Nucleus accumbens (tissue), 56 donors: ENCODE data around the gene ZNF83.
"Not testable (repeated sequence)": the region's sequence is repeated elsewhere in the genome, so short reads cannot be mapped to it uniquely, and the experiment has no call there.

Experiments used
- DNase-seq, 56 donors: peaks; one replicate each; lab custom pipeline; 2025; lab: John Stamatoyannopoulos, UW

ZNF83 gene

DNA sequence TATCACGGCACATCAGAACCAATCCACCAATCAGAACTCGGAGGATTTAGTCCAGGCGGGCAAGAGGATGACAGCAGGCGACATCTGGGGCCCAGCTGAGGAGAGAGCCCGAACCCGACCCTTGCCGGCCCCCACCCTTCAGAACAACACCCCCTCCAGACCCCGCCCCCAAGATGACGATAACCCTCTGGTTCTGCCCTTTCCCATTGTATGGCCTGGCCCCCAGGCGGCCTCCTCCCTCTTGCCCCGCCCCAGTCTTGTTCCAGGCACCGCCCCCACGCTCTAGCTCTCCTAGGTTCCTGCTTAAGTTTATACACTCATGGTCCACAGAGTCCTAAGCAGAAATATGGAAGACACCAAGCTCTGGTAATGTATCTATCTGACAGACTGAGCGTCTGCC lies 2.8 kb upstream of the ZNF83 start:
- DNase-seq, result no peak

DNA sequence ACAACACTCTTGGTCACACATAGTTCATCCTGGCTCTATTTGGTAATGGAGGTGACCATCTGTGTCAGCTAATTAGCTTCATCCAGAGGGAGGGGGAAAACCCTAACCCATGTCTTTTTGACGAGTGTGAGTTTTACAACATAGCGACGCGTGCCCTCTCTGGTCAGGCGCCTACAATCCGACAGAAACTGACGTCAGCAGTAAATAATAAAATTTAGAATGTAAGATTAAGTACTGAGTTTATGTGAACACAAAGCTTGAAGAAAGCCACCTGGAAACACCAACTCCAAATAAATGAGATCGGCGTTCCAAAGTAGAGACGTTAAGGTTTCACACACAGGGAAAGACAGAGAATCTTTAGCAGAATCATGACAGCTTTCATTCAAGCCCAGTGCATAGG lies 1.8 kb upstream of the ZNF83 start:
- DNase-seq, result no peak

- peak in 10 of 56 donors; percentile 13 to 39 (median 28) for DNase-seq
Observed at GRCh38 chr19:52638601-52639000, 446 bp upstream of the ZNF83 start.

DNA sequence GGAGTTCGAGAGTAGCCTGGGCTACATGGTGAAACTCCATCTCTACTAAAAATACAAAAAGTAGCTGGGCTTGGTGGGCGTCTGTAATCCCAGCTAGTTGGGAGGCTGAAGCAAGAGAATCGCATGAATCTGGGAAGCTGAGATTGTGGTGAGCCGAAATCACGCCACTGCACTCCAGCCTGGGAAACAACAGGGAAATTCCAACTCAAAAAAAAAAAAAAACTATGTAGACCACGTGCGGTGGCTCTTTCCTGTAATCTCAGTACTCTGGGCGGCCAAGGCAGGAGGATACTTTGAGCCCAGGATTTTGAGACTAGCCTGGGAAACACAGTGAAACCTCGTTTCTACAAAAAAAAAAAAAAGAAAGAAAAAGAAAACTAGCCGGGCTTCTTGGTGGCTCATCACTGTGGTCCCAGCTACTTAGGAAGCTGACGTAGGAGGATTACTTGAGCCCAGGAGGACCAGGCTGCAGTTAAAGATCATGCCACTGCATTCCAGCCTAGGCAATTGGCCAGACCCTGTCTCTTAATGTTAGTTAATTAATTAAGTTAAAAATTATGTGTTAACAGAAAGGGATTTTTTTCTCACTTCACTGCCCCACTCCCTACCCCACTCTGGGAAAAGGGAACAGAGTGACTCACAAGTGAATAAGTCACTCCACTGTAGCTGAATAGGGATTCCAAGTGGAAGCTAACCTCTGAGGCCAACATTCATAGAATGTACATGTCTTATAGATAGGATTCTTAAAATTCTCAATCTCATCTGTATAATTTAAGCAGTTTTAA lies 2.2 kb downstream of the ZNF83 start:
- DNase-seq, result no peak

GRCh38 chr19:52627441-52627840 lies 10.7 kb downstream of the ZNF83 start:
- not testable (repeated sequence) for DNase-seq

DNA sequence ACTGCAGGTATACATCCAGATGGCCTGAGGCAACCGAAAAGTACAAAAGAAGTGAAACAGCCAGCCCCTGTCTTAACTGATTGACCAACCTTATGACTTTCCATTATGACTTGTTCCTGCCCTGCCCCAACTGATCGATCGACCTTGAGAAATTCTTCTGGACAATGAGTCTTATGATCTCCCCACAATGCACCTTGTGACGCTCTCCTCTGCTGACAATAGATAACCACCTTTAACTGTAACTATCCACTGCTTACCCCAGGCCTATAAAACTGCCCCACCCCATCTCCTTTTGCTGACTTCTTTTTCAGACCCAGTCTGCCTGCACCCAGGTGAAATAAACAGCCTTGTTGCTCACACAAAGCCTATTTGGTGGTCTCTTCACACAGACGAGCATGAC lies 11.2 kb downstream of the ZNF83 start:
- no peak for DNase-seq

- no peak for DNase-seq
Observed at GRCh38 chr19:52622261-52622660, 15.9 kb downstream of the ZNF83 start.

DNA sequence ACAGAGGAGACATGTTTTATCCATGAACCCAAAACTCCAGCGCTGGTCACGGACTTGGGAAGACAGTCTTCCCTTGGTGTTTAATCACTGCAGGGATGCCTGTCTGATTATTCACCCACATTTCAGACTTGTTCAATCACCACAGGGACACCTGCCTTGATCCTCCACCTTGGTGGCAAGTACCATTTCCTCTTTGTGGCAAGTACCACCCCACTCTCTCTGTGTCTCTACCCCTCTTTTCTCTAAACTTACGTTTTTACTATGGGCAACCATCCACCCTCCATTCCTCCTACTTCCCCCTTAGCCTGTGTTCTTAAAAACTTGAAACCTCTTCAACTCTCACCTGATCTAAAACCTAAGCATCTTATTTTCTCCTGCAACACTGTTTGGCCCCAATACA lies 16.8 kb downstream of the ZNF83 start:
- DNase-seq, result no peak

DNA sequence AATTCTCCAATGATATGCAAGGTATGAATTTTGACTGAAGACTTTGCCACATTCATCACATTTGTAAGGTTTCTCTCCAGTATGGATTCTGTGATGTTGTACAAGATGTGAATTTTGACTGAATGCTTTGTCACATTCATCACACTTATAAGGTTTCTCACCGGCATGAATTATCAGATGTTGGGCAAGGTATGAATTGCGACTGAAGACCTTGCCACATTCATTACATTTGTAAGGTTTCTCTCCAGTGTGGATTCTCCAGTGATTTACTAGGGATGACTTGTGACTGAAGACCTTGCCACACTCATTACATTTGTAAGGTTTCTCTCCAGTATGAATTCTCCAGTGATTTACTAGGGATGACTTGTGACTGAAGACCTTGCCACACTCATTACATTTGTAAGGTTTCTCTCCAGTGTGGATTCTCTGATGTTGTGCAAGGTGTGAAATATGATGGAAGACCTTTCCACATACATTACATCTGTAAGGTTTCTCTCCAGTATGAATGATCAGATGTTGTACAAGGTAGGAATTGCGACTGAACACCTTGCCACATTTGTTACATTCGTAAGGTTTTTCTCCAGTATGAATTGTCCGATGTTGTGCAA lies 24.8 kb downstream of the ZNF83 start:
- DNase-seq, result no peak

DNA sequence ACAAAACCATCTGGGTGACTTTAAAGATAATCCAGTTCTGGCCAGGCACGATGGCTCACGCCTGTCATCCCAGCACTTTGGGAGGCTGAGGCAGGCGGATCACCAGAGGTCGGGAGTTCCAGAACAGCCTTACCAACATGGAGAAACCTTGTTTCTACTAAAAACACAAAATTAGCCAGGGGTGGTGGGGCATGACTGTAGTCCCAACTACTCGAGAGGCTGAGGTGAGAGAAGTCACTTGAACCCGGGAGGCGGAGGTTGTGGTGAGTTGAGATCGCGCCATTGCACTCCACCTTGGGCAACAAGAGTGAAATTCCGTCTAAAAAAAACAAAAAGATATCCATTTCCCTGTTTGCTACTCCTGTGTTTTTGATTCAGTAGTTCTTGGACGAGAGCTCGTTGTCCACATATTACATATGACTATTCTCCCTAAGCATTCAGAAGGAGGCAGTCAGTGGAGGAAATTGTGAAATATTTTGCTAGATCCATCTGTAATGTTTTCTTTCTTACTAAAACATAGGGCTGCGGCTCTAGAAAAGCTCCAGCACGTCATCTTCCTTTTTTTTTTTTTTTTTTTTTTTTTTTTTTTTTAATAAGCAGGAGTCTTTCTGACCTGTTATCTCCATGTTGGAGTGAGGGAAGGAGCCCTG lies 34.5 kb downstream of the ZNF83 start:
- DNase-seq, result no peak

- DNase-seq, result no peak
Observed at GRCh38 chr19:52602941-52603340, 35.2 kb downstream of the ZNF83 start.

DNA sequence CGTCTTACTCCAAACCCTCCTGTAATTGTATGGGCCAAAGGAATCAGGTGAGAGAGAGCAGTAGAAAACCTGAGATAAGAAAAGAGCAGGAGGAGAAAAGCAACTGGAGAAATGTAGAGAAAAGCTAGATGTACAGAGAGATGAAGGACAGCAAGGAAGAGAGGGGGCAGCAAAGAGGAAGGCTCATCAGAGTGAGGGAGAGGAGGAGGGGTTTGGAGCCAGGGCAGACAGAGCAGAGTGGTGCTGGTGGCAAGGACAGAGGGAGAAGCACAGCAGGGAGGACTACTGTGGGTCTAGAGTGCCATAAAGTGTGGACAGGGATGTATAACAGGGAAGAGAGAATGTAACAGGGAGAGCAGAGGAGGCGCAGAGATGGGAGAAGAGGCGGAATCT lies 36.2 kb downstream of the ZNF83 start:
- DNase-seq, result peak in 8 of 56 donors; percentile 2 to 9 (median 2)

DNA sequence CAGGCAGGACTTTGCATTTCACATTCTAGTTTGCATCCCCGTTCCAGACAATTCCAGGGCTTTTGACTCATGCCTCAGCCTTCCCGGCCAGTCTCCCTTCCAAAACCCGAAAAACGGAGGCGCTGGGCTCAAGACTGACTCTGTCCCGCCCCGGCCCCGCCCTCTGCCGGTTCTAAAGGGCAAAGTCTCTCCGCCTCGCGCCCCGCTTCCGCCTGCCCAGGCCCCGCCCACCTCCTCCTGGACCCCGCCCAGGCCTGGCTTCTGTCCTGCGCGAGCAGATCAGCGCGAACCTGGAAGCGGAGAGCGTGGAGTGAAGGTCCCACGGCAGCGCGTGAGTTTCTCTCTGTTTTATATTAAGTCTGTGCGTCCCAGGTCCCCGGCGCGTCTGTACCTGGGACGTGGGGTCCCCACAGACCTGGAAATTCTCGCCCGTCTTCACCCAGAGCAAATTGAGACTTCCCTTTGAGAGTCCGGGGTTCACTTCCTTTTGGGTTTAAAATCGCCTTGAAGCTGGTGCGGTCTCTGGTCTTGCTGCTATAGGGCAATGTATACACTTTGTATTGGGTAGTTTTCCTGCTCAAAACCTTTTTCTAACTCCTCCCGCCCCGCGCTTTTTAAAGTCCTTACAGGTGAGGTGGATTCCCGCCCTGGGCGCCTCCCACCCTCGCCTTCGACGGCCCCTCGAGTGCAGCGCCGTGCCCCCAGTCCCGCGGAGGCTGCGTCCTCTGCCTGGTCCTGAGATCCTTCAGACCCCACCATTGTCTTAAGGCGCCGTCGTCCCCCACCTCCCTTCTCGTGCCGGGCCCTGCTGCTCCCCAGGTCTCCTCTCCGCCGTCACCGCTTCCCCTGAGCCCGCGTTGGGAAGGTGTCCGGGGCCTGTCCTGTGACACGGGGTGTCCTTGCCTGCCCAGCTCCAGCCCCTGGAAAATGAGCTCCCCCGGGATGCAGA lies 36.9 kb downstream of the ZNF83 start:
- DNase-seq, result peak in 55 of 56 donors; percentile 20 to 93 (median 69)

- DNase-seq, result peak in 1 of 56 donors; percentile 62
Observed at GRCh38 chr19:52600639-52601024, 37.5 kb downstream of the ZNF83 start.

DNA sequence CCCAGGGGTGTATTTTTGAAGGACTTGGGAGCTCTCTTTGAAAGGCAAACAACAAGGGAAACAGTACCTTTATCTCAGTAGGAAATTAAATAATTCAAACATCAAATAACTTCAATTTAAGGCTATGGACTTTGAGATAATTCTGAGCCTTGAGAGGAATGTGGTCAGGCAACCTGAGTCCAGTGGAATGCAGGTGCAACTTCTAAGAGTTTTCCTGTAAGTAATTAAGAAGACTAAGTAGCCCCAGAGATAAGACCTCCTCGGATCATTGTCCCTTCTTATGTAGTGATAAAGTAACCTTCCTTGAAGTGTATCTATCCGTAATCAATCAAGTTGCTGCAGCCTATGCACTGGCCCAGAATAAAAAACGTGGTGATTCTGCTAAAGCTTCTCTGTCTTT lies 38.9 kb downstream of the ZNF83 start:
- DNase-seq, result no peak

- DNase-seq, result not testable (repeated sequence)
Observed at GRCh38 chr19:52593441-52593840, 44.7 kb downstream of the ZNF83 start.

GRCh38 chr19:52592301-52592700 lies 45.9 kb downstream of the ZNF83 start:
- DNase-seq, result no peak

GRCh38 chr19:52590728-52591127 lies 47.4 kb downstream of the ZNF83 start:
- no peak for DNase-seq

DNA sequence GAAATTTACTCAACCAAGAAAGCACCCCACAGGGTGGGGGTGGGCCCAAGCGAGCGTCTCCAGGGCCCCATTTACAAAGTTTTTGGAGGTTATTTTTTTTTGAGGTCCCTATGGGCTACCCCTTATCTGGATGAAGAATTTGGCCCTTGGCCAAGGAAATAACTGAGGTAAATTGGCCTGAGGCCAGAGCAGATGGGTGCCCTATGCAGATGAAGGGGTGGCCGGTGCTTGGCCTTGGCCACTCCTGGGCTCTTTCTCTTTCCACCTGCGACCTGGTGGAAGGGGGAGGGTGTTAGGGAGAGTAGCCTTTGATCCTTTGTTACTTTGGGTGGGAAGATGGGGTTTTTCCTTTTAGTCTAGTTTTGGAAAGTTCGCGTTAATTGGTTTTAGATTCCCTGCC lies 52.6 kb downstream of the ZNF83 start:
- no peak for DNase-seq

- peak in 1 of 56 donors; percentile 3 for DNase-seq
Observed at GRCh38 chr19:52584736-52585440, 53.3 kb downstream of the ZNF83 start.
